Measurements from ENCODE around the gene SRP9. TPM values are rescaled to one million over a fixed set of nuclear protein-coding genes. Genes with fewer than 3 reads are reported as not detected.
"Not testable (repeated sequence)": the region's sequence is repeated elsewhere in the genome, so short reads cannot be mapped to it uniquely, and the experiment has no call there.

Gene SRP9
- total RNA-seq, 1 experiment from 2014 or later: 509 TPM

GRCh38 chr1:225801146-225801545 is 23.5 kb downstream of the SRP9 start:
- DNase-seq, H3K27me3 ChIP-seq, H3K9me3 ChIP-seq, H3K4me3 ChIP-seq: not testable (repeated sequence)
- peaks cover 10% of the 10 kb centered on the region; the same call in 1 of the 2 replicates for H3K36me3 ChIP-seq

GRCh38 chr1:225806249-225806648 is 28.6 kb downstream of the SRP9 start:
- H3K4me3 ChIP-seq: no peak overlapping the region
- H3K27me3 ChIP-seq: no peaks in the 10 kb centered on the region
- no peaks in the 10 kb centered on the region for H3K36me3 ChIP-seq

GRCh38 chr1:225806736-225807135 is 29.1 kb downstream of the SRP9 start:
- H3K36me3 ChIP-seq, DNase-seq, H3K4me3 ChIP-seq, H3K9me3 ChIP-seq, H3K27me3 ChIP-seq: not testable (repeated sequence)

More at GRCh38 chr1:225806249-225806648, 28.6 kb downstream of the SRP9 start:
- no peaks in the 10 kb centered on the region for H3K9me3 ChIP-seq
- DNase-seq: no peak

- H3K36me3 ChIP-seq: peaks cover 7% of the 10 kb centered on the region; the same call in 1 of the 2 replicates
- no peak for DNase-seq
- H3K27me3 ChIP-seq: no peaks in the 10 kb centered on the region
- no peaks in the 10 kb centered on the region for H3K9me3 ChIP-seq
- H3K4me3 ChIP-seq: no peak overlapping the region
These were observed 30.5 kb downstream of the SRP9 start for GRCh38 chr1:225808136-225808535.

GRCh38 chr1:225809842-225810578 is 32.4 kb downstream of the SRP9 start, which contains the start of gene EPHX1:
Gene EPHX1, plus strand, starts transcription at chr1:225810124. Its CDS starts 18,606 bp downstream, at chr1:225828730.
- peak; percentile 96 for DNase-seq
- H3K4me3 ChIP-seq: peak within 1 kb of the TSS; percentile 64
- no peaks in the 10 kb centered on the region for H3K9me3 ChIP-seq
- no peaks in the 10 kb centered on the region for H3K27me3 ChIP-seq
- H3K36me3 ChIP-seq: peaks cover 17% of the 10 kb centered on the region; the same call in 1 of the 2 replicates

GRCh38 chr1:225810579-225811538 is 33.2 kb downstream of the SRP9 start:
- Histone ChIP-seq H3K36me3 (peaks cover 17% of the 10 kb centered on the region; the same call in 1 of the 2 replicates), H3K4me3 (peak overlapping the region; percentile 64)
- H3K27me3 ChIP-seq, DNase-seq, H3K9me3 ChIP-seq: not testable (repeated sequence)

GRCh38 chr1:225811622-225812487 is 34.2 kb downstream of the SRP9 start:
- no peaks in the 10 kb centered on the region for H3K9me3 ChIP-seq
- H3K4me3 ChIP-seq: no peak overlapping the region
- DNase-seq: peak; percentile 34
- no peaks in the 10 kb centered on the region for H3K27me3 ChIP-seq
- H3K36me3 ChIP-seq: peaks cover 20% of the 10 kb centered on the region; the same call in 1 of the 2 replicates

GRCh38 chr1:225812488-225813213 is 35.0 kb downstream of the SRP9 start:
- Histone ChIP-seq H3K27me3 (no peaks in the 10 kb centered on the region), H3K36me3 (peaks cover 20% of the 10 kb centered on the region; the same call in 1 of the 2 replicates), H3K9me3 (no peaks in the 10 kb centered on the region), H3K4me3 (no peak overlapping the region)
- DNase-seq: no peak

GRCh38 chr1:225813214-225813964 is 35.8 kb downstream of the SRP9 start:
- no peaks in the 10 kb centered on the region for H3K27me3 ChIP-seq
- H3K9me3 ChIP-seq: no peaks in the 10 kb centered on the region
- peaks cover 20% of the 10 kb centered on the region; the same call in 1 of the 2 replicates for H3K36me3 ChIP-seq
- peak; percentile 26 for DNase-seq
- no peak overlapping the region for H3K4me3 ChIP-seq

- Histone ChIP-seq H3K27me3 (no peaks in the 10 kb centered on the region), H3K9me3 (no peaks in the 10 kb centered on the region)
- no peak for DNase-seq
These were observed 36.8 kb downstream of the SRP9 start for GRCh38 chr1:225814381-225814780.

GRCh38 chr1:225815090-225815489 is 37.5 kb downstream of the SRP9 start:
- not testable (repeated sequence) for H3K9me3 ChIP-seq, DNase-seq, H3K4me3 ChIP-seq, H3K27me3 ChIP-seq
- H3K36me3 ChIP-seq: peaks cover 20% of the 10 kb centered on the region; the same call in 1 of the 2 replicates

More at GRCh38 chr1:225814381-225814780, 36.8 kb downstream of the SRP9 start:
- no peak overlapping the region for H3K4me3 ChIP-seq
- H3K36me3 ChIP-seq: peaks cover 20% of the 10 kb centered on the region; the same call in 1 of the 2 replicates

GRCh38 chr1:225815526-225816178 is 38.0 kb downstream of the SRP9 start:
- Histone ChIP-seq H3K9me3 (no peaks in the 10 kb centered on the region), H3K36me3 (peaks cover 20% of the 10 kb centered on the region; the same call in 1 of the 2 replicates), H3K4me3 (no peak overlapping the region), H3K27me3 (no peaks in the 10 kb centered on the region)
- DNase-seq: no peak

GRCh38 chr1:225816643-225817538 is 39.3 kb downstream of the SRP9 start:
- H3K9me3 ChIP-seq: no peaks in the 10 kb centered on the region
- peak; percentile 81 for DNase-seq
- no peak overlapping the region for H3K4me3 ChIP-seq
- no peaks in the 10 kb centered on the region for H3K27me3 ChIP-seq
- H3K36me3 ChIP-seq: peaks cover 23% of the 10 kb centered on the region

Data from MG63 (cell line).